ENCODE results near the gene CNTNAP1.

DNA sequence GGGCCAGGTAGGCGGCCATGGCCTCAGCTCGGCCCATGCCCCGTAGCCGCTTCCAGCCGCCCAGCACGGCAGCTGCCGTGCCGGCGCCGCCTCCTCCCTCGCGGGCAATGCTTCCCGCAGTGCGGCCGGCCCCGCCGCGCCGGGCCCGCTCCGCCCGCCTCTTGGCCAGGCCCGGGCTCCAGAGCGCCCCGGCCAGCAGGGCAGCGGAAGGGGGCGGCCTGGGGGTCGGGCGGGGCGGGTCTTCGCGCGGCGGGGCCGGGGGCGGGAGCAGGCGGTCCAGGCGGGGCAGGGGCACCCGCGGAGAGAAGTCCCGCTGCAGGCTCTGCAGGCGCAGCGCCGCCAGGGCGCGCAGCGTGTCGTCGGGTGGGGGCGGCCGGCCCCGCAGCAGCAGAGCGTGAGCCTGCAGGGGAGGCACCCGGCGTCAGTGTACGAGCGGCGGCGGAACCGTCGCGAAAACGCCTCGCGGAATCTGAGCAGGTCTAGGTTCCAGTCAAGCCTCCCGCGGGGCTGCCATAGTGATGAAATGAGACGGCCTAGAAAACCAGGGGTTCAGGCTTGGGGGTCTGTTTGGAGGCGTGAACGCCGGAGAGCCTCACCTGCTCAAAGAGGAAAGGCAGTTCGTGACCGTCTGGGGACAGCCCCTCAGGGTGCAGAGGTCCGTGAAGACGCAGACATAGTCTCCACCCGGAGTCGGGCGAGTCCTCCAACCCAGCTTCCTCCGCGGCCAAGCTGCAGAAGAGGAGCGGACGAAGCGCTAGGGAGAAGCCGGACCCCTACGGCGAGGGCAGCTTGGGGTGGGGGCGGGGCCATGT is 12.1 kb upstream of the CNTNAP1 start:
- TF ChIP-seq CTCF (IDR thresholded peaks at IDR 0.05) (no peak), ZFX (IDR thresholded peaks at IDR 0.05; ENCODE audit: borderline replicate concordance) (no peak)

Measured in 22Rv1 (cell line).